Stimulated activated CD4-positive, alpha-beta T cell treated with anti-CD3 and anti-CD28 coated beads, Interleukin-2, amount 100 ng/mL, for 48 hours (primary cell): Measurements from ENCODE around the gene PRR19.

Experiments used
- DNase-seq, 2 donors: peaks; one replicate each; pipeline ENCODE4 v3.0.0-alpha.2; 2020

PRR19 gene

DNA sequence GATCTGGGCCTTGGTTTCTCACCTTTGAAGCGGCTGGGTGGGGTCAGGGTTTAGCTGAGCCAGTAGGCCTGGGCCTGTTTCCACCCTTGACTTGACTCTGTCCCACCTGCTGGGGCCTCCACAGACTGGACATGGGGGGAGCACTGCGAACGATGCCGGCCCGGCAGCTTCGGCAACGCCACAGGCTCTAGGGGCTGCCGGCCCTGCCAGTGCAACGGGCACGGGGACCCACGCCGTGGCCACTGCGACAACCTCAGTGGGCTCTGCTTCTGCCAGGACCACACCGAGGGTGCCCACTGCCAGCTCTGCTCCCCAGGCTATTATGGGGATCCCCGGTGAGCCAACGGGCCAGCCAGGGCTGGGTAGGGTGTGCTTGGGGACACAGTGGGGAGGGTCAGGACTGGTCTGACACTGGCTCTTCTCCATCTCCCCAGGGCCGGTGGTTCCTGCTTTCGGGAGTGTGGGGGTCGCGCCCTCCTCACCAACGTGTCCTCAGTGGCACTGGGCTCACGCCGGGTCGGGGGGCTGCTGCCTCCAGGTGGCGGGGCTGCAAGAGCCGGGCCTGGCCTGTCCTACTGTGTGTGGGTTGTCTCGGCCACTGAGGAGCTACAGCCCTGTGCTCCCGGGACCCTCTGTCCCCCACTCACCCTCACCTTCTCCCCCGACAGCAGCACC lies 51.5 kb downstream of the PRR19 start:
- DNase-seq: no peak

DNA sequence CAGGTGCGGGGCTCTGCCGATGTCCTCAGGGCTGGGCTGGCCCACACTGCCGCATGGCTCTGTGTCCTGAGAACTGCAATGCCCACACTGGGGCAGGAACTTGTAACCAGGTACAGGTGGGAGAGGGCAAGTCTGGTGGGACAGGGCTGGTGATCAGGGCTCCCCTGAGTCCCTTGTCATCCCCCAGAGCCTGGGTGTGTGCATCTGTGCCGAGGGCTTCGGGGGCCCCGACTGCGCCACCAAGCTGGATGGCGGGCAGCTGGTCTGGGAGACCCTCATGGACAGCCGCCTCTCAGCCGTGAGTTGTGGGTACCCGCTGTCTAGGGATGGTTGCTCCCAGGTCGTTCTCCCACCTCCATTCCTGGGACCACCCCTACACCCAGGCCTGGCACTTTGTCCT lies 54.0 kb downstream of the PRR19 start:
- no peak for DNase-seq

DNA sequence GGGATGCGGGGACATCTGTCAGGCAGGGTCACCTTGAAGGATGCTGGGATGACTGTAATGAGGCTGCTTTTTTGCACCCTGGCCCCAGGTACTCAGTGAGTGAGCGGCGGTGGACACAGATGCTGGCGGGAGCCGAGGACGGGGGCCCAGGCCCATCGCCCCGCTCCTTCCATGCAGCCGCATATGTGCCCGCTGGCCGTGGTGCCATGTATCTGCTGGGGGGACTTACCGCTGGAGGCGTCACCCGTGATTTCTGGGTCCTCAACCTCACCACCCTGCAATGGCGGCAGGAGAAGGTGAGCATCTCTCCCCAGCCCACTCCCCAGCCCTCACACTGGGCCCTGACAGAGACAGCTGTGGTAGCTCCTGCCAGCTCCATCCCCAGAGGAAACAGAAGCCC lies 54.8 kb downstream of the PRR19 start:
- DNase-seq: no peak

DNA sequence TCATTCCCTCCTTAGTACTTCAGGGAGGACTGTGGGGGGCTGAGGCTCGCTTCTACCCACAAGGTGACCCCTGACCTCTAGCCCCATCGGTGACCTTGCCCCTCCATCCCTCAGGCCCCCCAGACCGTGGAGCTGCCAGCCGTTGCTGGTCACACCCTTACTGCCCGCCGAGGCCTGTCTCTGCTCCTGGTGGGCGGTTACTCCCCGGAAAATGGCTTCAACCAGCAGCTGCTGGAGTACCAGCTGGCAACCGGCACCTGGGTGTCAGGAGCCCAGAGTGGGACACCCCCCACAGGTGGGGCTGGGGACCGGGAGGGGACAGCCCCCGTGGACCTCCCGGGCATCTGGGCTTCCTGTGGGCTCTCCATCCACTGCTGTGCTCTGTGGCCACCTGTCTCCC lies 55.4 kb downstream of the PRR19 start:
- no peak for DNase-seq
